ENCODE results near the gene SLC4A4.

Gene SLC4A4

DNA sequence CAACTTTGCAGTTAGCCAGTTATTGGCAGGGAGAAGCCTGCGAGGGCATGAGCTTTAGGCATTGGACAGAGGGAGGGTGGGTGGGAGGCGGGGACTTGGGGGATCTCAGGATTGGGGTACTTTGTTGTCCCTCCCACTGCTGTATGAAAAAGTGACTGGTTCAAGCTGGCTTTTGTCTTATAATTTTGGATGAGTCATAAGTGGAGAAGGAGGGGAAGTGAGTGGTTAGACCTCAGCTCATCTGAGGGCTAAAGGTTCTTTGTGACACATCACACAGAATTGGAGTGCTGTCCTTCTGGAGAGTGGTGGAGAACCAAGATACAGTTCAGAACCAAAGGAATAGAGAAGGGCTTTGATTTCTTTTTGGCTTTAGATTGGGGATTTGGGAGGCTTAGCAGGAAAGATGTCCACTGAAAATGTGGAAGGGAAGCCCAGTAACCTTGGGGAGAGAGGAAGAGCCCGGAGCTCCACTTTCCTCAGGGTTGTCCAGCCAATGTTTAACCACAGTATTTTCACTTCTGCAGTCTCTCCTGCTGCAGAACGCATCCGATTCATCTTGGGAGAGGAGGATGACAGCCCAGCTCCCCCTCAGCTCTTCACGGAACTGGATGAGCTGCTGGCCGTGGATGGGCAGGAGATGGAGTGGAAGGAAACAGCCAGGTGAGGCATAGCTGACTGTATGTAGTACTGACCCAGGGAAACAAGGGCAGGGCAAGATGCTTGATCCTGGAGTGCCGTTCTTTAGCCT, at the start of gene SLC4A4:
Gene SLC4A4, plus strand, starts transcription at position 175 of the 748 bp plus-strand sequence.
- no peak for DNase-seq

- no peak for DNase-seq
Measured at GRCh38 chr4:71290074-71290473, 48.7 kb upstream of the SLC4A4 start.

DNA sequence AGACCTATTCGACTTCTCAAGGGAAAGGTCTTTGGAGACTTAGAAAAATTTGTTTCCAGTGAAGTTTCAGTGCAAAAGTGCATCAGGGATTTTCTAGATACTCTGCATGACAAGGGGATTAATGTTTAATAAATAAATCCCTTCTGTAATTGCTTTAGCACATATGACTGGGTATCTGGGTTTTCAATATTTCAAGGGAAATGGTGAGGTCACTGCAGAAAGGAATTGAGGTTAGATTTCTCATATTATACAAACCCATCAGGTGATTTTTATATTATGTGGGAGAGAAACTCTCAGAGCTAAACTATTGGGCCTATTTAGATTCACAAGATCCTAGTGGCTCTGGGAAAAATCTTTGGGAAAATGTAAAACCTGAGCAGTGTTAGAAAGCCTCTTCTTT, 48.3 kb upstream of the SLC4A4 start:
- DNase-seq = no peak

GRCh38 chr4:71292228-71292627, 46.6 kb upstream of the SLC4A4 start:
- no peak for DNase-seq

- DNase-seq = no peak
Measured at GRCh38 chr4:71293705-71294104, 45.1 kb upstream of the SLC4A4 start.

- no peak for DNase-seq
Measured at GRCh38 chr4:71294301-71294700, 44.5 kb upstream of the SLC4A4 start.

GRCh38 chr4:71296945-71297344, 41.9 kb upstream of the SLC4A4 start:
- DNase-seq = no peak

DNA sequence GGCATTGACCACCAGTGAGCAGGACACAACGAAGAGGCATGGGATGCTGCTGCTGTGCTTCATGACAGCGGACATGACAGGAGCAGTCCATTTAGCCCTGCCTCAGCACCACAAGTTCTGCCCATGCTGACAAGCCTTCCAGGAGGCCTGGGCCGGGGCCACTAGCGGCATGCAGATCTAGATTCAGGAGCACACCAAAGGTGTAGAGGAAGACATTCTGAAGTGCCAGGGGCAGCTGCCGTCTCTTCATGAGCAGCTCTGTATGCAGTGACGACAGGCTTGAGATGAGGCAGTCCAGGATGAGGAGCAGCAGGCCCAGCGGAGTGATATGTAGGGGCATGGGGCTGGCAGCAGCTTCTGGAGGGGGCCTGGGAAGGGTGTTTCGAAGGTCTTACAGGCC, 38.5 kb upstream of the SLC4A4 start:
- no peak for DNase-seq

- no peak for DNase-seq
Measured at GRCh38 chr4:71300964-71301363, 37.9 kb upstream of the SLC4A4 start.

- DNase-seq = no peak
Measured at GRCh38 chr4:71303287-71303686, 35.5 kb upstream of the SLC4A4 start.

- DNase-seq = no peak
Measured at GRCh38 chr4:71303850-71304249, 35.0 kb upstream of the SLC4A4 start.

DNA sequence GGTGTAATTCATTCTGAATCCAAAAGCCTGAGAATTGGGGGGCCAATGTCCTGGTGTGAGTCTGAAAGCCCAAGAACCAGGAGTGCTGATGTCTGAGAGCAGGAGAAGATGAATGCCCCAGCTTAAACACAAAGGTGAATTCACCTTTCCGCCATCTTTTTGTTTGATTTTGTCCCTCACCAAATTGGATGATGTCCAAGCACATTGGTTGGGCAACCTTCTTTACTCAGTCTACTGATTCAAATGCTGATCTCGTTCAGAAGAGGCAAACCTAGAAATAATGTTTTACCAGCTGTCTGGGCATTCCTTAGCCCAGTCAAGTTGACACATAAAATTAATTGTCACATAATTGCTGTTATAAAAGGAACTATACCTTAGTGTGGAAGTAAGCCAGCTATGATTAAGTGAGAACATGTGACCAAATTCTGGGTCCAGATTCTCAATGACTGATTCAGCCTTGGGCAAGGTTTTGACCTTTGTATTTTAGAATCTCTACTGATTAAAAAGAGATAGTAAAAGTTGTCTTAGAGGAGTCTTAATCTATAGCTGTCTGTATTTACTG, 34.5 kb upstream of the SLC4A4 start:
- DNase-seq = peak; percentile 48

- no peak for DNase-seq
Measured at GRCh38 chr4:71307729-71308128, 31.1 kb upstream of the SLC4A4 start.

DNA sequence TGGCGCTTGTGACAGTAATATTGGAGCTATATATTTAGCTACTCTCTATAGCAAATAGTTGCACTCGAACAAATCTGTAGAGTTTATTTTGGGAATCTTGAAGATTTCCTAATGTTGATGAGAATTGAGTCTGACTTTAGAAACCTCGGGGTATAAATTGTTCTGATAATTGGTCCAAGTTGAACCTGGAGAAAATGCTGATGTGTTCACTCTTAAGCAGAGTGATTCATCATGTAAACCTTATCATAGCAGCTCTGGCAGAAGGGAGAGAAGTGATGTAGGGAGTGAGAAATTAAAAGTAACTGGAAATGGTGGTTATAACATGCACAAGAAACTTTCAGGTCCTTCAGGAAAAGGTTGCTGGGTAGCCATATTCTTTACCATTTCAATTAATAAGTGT, 16.4 kb upstream of the SLC4A4 start:
- no peak for DNase-seq

DNA sequence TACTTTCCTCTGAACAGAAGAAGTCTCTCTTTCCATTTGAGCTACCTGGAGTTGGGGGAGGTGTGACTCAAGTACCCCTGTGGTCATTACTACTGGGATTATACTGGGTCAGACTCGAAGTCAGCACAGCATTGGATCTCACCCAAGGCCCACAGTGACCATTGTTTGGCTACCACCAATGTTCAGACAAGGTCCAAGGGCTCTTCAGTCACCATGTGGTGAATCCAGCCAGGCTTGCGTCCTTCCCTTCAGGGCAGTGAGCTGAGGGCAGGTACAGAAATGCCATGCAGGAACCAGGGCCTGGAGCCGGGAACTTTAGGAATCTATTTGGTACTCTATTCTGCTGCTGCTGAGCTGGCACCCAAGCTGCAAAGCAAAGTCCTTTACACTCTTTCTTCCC, 5.5 kb upstream of the SLC4A4 start:
- DNase-seq = no peak

GRCh38 chr4:71333960-71334359, 4.9 kb upstream of the SLC4A4 start:
- DNase-seq = no peak

GRCh38 chr4:71334465-71334882, 4.3 kb upstream of the SLC4A4 start:
- no peak for DNase-seq

DNA sequence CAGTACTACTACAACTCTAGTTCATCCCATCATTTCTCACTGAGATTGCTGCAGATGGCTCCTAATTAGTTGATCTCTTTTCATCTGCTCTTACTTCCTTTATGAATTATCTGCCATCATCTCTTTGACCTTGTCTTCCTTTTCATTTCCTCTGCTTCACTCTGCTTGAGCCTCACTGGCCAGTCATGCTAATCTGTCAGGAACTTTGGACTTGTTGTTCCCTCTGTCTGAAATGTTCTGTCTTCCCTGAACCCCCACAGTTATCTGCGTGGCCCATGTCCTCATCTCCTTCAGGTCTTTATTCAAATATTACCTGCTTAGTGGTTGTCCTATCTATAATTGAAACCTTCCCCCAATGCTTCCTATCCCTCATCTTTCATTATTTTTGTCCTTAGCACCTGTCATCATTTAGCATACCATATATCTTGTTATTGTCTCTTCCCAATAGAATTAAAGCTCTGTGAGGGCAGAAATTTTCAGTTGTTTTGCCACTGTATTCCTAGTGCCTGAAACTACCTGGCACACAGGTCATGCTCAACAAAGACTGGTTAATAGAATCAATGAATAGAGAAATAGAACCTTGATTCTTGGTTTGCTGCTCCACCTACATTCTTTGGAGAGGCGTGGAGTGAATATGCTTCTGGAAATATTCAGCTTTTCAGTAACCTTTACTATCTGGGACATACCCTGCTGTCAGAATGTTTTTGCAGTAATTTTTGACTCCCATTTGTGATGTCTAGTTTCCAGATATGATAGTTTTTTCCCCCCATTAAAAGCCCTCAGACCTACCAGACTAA, 5.0 kb downstream of the SLC4A4 start:
- DNase-seq = no peak

DNA sequence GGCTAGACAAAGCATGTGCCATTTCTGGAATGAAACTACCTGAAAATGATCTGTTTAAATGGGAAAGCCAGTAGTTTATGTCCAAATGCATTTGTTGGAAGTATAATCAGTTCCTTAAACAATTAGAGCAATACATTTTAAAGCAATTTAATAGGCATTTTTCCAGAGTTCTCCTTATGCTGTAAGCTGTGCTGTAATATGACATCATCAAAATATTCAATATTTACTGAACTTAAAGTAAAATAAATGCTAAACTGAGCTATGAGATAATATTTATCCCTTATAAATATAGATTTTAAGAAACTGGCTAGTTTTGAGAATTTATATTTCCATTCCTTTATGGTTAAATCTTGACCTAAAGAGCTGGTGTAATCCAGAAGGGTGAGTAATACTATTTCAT, 7.9 kb downstream of the SLC4A4 start:
- DNase-seq = no peak

GRCh38 chr4:71348586-71348985, 9.8 kb downstream of the SLC4A4 start:
- no peak for DNase-seq

DNA sequence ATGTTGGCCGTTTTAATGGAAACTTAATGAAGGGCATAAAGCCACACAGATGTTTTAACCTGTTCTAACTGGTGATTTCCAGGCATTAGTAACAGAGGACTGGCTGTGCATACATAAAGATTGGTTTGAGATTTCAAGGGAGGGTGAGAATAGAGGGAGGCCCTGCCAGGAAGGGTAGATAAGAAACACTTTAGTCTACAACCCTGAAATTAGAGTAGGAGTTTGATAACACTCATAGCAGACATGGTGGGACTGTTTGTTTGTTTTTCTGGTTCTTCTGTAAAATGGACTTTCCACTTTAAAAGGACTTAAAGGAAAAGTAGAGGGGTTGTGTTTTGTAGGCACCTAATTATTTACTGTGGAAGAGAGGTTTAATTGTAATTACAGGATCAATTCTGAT, 16.2 kb downstream of the SLC4A4 start:
- DNase-seq = peak; percentile 16

- DNase-seq = no peak
Measured at GRCh38 chr4:71355971-71356370, 17.2 kb downstream of the SLC4A4 start.

GRCh38 chr4:71356924-71357663, 18.3 kb downstream of the SLC4A4 start:
- DNase-seq = no peak
